Measurements from ENCODE around the gene MRPS11.

Gene MRPS11

DNA sequence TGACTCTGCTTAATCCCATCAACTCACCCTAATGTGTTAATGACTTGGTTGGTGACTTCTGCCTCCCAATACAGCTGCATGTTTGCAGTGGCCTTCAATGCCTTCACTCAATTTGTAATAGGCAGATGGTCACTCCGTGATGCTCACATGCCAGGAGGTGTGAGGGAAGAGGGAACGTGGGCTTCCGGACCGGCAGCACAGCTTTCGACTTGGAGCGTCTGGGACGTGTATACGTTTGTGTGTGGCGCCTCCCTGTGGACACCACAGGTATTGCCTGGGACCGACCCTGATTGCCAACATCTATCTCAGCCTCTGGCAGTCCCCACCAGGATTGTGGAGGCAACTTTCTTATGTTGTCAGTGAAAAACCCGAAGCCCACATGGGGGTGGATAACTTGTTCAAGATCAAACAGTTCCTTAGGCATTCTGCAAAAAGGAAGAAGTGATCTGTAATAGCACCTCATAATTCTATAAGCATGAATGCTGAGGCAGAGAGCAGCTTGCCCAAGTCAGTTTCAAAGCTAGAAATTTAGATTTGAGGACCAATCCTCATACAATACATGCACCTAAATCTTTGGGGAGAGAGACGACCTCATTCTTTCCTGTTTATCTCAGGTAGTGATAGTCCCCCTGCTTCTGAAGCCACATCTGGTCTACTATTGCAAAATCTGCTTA is 17.2 kb upstream of the MRPS11 start:
- Histone ChIP-seq H3K36me3 (ENCODE audit: insufficient read depth, low read length) (no peaks in the 10 kb centered on the region), H3K9me3 (ENCODE audit: low read depth, low read length) (no peaks in the 10 kb centered on the region), H3K4me3 (no peak overlapping the region), H3K9ac (ENCODE audit: insufficient read length) (no peak overlapping the region), H3K27ac (no peak overlapping the region)
- DNase-seq (ENCODE audit: low read depth, low spot score) = no peak
- TF ChIP-seq POLR2AphosphoS5 (IDR thresholded peaks at IDR 0.05; ENCODE audit: borderline replicate concordance, low read depth, low read length) = no peak
- TF ChIP-seq EZH2 (IDR thresholded peaks at IDR 0.05) = no peak
- no peak for TF ChIP-seq FOXP2 (optimal IDR thresholded peaks at IDR 0.05; ENCODE audit: control extremely low read depth, extremely low read length, insufficient read depth)

DNA sequence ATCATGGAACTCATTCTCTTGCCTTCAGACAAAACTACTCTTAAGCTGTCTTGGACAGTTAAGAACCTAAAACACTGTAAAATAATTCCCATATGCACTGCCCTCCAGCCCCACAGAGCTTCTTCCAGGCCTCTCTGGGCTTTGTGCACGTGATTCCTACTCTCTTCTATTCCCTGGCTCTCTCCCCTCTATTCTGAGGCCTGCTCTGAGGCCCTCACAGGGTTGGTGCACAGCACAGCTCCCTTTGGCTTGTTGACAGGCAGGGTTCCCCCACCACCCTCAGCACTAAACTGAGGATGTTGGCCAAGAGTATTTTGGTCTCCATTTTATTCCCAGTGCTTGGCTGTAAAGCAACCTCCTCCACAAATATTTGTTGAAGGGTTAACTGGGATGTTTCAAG is 13.9 kb upstream of the MRPS11 start:
- no peak for DNase-seq (ENCODE audit: low read depth, low spot score)
- H3K4me3 ChIP-seq = no peak overlapping the region
- no peaks in the 10 kb centered on the region for H3K9me3 ChIP-seq (ENCODE audit: low read depth, low read length)
- H3K36me3 ChIP-seq (ENCODE audit: insufficient read depth, low read length) = peaks cover 6% of the 10 kb centered on the region; the same call in 1 of the 2 replicates
- H3K9ac ChIP-seq (ENCODE audit: insufficient read length) = no peak overlapping the region
- TF ChIP-seq POLR2AphosphoS5 (IDR thresholded peaks at IDR 0.05; ENCODE audit: borderline replicate concordance, low read depth, low read length) (no peak), EZH2 (IDR thresholded peaks at IDR 0.05) (no peak)
- no peak overlapping the region for H3K27ac ChIP-seq

DNA sequence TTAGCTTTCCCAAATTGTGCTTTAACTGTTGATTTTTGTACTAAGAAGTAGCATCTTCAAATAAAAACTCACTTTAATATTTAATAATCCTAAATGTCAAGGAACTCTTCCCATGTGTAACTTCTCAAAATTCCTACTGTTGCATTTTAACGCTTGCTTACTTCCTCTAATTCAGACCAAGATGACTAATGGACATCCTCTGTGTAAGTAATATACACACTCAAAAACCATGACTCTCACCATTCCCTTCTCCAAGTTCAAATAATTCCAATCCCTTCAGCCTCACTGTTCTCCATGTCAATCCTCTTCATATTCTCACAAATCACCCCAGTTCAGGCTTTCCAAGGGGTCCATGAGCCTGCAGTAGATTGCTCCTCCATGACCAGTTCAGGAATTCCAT is 13.3 kb upstream of the MRPS11 start:
- no peak for TF ChIP-seq POLR2AphosphoS5 (IDR thresholded peaks at IDR 0.05; ENCODE audit: borderline replicate concordance, low read depth, low read length)
- TF ChIP-seq FOXP2 (optimal IDR thresholded peaks at IDR 0.05; ENCODE audit: control extremely low read depth, extremely low read length, insufficient read depth) = no peak
- DNase-seq (ENCODE audit: low read depth, low spot score) = no peak
- Histone ChIP-seq H3K4me3 (no peak overlapping the region), H3K9me3 (ENCODE audit: low read depth, low read length) (no peaks in the 10 kb centered on the region), H3K9ac (ENCODE audit: insufficient read length) (no peak overlapping the region), H3K36me3 (ENCODE audit: insufficient read depth, low read length) (peaks cover 10% of the 10 kb centered on the region; the same call in 1 of the 2 replicates), H3K27ac (no peak overlapping the region)

DNA sequence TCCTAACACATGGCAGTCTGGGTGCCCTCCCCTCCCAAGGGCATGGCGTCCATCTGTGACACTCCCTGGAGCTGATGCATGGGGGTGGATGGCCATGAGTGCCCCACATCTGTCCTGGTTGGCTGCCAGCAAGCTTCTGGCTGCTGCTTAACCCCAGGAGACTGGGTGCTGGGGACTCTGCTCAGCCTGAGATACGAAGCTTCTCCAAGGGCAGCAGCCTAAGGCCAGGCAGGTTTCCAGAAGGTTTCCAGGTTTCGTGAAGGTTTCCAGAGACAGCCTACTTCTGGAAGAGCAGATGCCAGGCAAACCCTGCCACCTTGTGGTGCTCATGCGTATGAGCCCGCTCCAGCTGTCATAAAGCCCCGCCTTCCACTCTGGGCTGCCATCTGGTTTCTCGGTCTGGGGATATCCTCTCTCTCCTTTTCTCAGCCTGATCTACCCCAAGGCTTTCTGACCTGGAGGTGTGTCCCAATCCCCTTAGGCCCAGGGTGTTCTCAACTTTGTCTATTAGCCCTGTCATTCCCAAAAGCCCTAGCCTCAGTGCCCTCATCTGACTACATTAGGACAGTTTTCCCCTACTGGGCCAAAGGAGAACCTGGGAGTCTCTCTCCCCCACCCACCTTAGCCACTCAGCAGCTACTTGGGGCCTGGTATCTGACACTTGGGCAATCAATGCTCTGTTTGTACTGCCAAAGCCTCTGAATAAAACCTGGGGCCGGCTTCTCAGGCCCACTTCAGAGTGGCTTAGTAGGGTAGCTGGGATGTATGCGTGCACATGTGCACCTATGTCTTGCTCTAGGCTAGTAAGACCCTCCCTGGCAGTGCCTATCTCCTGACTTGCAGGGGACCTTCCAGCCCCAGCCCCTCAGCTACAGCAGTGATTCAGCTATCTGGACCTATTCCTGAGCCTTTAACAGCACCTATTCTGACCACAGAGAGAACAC is 12.4 kb upstream of the MRPS11 start:
- TF ChIP-seq EZH2 (IDR thresholded peaks at IDR 0.05) (no peak), FOXP2 (optimal IDR thresholded peaks at IDR 0.05; ENCODE audit: control extremely low read depth, extremely low read length, insufficient read depth) (no peak), POLR2AphosphoS5 (IDR thresholded peaks at IDR 0.05; ENCODE audit: borderline replicate concordance, low read depth, low read length) (no peak)
- Histone ChIP-seq H3K9me3 (ENCODE audit: low read depth, low read length) (no peaks in the 10 kb centered on the region), H3K36me3 (ENCODE audit: insufficient read depth, low read length) (peaks cover 19% of the 10 kb centered on the region; the same call in 1 of the 2 replicates), H3K4me3 (no peak overlapping the region), H3K9ac (ENCODE audit: insufficient read length) (no peak overlapping the region), H3K27ac (no peak overlapping the region)
- no peak for DNase-seq (ENCODE audit: low read depth, low spot score)

DNA sequence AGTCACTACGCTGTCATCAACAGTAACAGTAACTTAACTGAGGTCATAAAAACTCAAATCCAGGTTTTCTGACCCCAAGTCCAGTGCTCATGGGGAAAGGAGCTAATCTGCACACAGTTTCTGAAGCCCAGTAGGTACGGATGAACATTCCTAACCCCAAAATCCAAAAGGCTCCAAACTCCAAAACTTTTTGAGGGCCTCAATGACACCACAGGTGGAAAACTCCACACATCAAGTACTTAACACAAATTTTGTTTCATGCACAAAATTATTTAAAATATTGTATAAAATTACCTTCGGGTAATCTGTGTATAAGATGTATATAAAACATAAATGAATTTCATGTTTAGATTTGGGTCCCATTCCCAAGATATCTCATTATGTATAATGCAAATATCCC is 10.8 kb upstream of the MRPS11 start:
- Histone ChIP-seq H3K36me3 (ENCODE audit: insufficient read depth, low read length) (peaks cover 30% of the 10 kb centered on the region), H3K4me3 (no peak overlapping the region)

DNA sequence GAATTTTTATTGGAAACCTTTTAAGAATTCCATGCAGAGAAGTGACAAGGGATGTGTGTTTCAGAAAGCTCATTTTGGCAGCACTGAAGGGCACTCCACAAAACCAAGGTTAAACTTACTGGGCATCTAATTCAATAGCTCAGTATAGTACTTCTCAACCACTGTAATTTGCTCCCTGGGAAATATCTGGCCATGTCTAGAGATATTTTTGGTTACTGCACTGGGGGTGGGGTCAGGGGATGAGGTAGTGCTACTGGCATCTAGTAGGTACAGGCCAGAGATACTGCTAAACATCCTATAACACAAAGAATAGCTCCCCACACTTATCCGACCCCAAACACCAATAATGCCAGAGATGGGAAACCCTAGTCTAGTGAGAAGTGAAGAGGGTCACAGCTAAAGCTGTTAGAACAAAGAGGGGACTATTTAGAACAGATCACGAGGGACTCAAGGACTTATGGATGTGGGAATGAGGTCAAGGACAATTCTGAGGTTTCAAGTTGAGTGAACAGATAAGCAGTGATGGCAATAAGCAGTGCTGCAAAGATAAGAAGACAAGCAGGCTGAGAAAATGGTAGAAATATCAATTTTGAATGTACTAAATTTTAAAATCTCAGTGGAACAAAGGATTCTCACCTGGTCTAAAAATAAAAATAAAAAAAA is 3.5 kb upstream of the MRPS11 start:
- no peak for DNase-seq (ENCODE audit: low read depth, low spot score)
- H3K4me3 ChIP-seq = no peak overlapping the region
- H3K36me3 ChIP-seq (ENCODE audit: insufficient read depth, low read length) = peaks cover 54% of the 10 kb centered on the region
- H3K9me3 ChIP-seq (ENCODE audit: low read depth, low read length) = no peaks in the 10 kb centered on the region
- H3K27ac ChIP-seq = no peak overlapping the region
- H3K9ac ChIP-seq (ENCODE audit: insufficient read length) = no peak overlapping the region
- TF ChIP-seq EZH2 (IDR thresholded peaks at IDR 0.05) = no peak
- TF ChIP-seq FOXP2 (optimal IDR thresholded peaks at IDR 0.05; ENCODE audit: control extremely low read depth, extremely low read length, insufficient read depth) = no peak
- TF ChIP-seq POLR2AphosphoS5 (IDR thresholded peaks at IDR 0.05; ENCODE audit: borderline replicate concordance, low read depth, low read length) = no peak

More for the DNA sequence above, 10.8 kb upstream of the MRPS11 start:
- Histone ChIP-seq H3K9me3 (ENCODE audit: low read depth, low read length) (no peaks in the 10 kb centered on the region), H3K9ac (ENCODE audit: insufficient read length) (no peak overlapping the region), H3K27ac (no peak overlapping the region)
- TF ChIP-seq POLR2AphosphoS5 (IDR thresholded peaks at IDR 0.05; ENCODE audit: borderline replicate concordance, low read depth, low read length) (no peak), FOXP2 (optimal IDR thresholded peaks at IDR 0.05; ENCODE audit: control extremely low read depth, extremely low read length, insufficient read depth) (no peak), EZH2 (IDR thresholded peaks at IDR 0.05) (no peak)
- DNase-seq (ENCODE audit: low read depth, low spot score) = no peak

DNA sequence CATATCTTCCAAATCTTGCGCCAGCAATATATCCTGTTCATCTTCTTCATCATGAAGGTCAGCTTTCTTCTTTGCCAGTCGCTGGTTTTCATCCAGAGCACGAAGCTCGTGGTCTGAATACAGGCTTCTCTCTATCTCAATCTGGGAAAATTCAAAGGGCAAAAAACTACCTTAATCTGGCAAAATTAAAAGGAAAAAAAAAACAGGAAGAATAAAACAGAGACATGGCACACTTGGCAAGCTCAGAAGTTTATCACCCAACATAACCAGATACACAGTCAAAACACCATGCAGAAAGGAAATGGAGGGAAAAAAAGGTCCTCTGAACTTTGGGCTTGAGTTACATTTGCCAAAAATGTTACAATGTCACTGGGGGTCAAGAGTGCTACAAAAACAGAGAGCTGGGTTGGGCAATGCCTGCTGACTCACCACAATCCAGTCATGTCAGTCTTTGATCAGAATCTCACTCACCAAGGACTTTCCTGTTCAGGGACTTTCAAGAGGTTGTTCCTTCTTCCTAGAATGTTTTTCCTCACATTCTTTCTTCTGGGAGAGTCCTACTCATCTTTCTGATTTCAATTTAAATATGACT is 1.8 kb upstream of the MRPS11 start:
- Histone ChIP-seq H3K36me3 (ENCODE audit: insufficient read depth, low read length) (peaks cover 42% of the 10 kb centered on the region), H3K4me3 (peak overlapping the region; percentile 92), H3K9ac (ENCODE audit: insufficient read length) (no peak overlapping the region), H3K9me3 (ENCODE audit: low read depth, low read length) (no peaks in the 10 kb centered on the region), H3K27ac (no peak overlapping the region)
- no peak for TF ChIP-seq EZH2 (IDR thresholded peaks at IDR 0.05)
- no peak for TF ChIP-seq POLR2AphosphoS5 (IDR thresholded peaks at IDR 0.05; ENCODE audit: borderline replicate concordance, low read depth, low read length)
- no peak for TF ChIP-seq FOXP2 (optimal IDR thresholded peaks at IDR 0.05; ENCODE audit: control extremely low read depth, extremely low read length, insufficient read depth)
- no peak for DNase-seq (ENCODE audit: low read depth, low spot score)
